ENCODE results near the gene MVB12B.

DNA sequence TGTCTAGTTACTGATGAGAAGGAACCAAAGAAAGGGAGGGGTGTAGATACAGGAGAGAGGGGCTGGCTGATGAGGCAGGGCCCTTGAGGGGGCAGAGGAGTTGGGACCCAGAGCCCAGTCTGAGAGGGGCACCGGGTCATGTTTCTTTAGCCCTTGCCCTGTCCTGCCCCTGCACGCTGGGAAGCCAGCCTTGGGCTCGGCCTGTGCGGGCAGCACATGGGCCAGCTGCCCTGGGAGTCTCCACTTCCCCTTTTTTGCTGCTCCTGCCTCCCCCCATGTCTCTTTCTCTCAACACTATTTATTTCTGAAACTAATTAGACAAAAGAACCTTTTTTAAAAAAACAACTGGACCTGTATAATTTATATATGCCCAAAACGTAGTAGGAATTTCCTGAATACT lies 20.5 kb downstream of the MVB12B start:
- TF ChIP-seq POLR2AphosphoS5 (IDR thresholded peaks at IDR 0.05) (no peak), CTCF (IDR thresholded peaks at IDR 0.05) (no peak)
